Measurements from ENCODE around the gene ZNF80.

The ZNF80 gene

GRCh38 chr3:114221165-114221880 is 16.1 kb downstream of the ZNF80 start:
- no peak overlapping the region for H3K4me3 ChIP-seq (ENCODE audit: low read length)
- DNase-seq (ENCODE audit: low read depth, low spot score): no peak
- H3K27me3 ChIP-seq (ENCODE audit: control insufficient read depth, insufficient read depth, low read length): no peaks in the 10 kb centered on the region; the same call in 1 of the 2 replicates
- H3K4me1 ChIP-seq (ENCODE audit: control insufficient read depth, insufficient read depth, low read length): no peaks in the 10 kb centered on the region
- no peak overlapping the region for H3K27ac ChIP-seq (ENCODE audit: low read length)
- no peaks in the 10 kb centered on the region for H3K36me3 ChIP-seq (ENCODE audit: control insufficient read depth, insufficient read depth, low read length)
- peaks cover 2% of the 10 kb centered on the region; the same call in 1 of the 2 replicates for H3K9me3 ChIP-seq (ENCODE audit: control insufficient read depth, insufficient read depth, low read length)
- WGBS (ENCODE audit: insufficient coverage, insufficient read length): no CpG with 5 or more reads among the region's 9 CpGs

DNA sequence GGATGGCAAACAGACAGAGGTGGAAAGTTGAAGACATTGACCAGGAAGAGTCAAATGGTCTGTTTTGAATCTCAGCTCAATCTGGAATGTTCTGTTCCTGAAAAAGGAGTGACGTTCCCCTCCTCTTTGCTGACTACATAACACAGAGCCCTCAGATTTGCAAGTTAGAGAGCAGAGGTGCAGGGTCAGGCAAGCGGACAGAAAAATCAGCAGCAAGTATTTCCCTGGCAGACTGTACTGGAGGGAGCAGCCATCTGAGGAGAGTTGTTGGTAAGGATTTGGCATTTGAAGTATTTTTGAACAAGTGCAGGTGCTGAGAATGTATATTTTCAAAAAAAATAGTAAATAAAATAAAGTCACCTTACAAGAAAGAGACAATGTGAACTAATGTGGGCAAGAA is 17.6 kb downstream of the ZNF80 start:
- no peak for DNase-seq (ENCODE audit: low read depth, low spot score)
- Histone ChIP-seq H3K27ac (ENCODE audit: low read length) (no peak overlapping the region), H3K36me3 (ENCODE audit: control insufficient read depth, insufficient read depth, low read length) (no peaks in the 10 kb centered on the region), H3K9me3 (ENCODE audit: control insufficient read depth, insufficient read depth, low read length) (no peaks in the 10 kb centered on the region), H3K27me3 (ENCODE audit: control insufficient read depth, insufficient read depth, low read length) (no peaks in the 10 kb centered on the region), H3K4me3 (ENCODE audit: low read length) (no peak overlapping the region), H3K4me1 (ENCODE audit: control insufficient read depth, insufficient read depth, low read length) (peaks cover 2% of the 10 kb centered on the region; the same call in 1 of the 2 replicates)
- WGBS (ENCODE audit: insufficient coverage, insufficient read length): no CpG with 5 or more reads among the region's 2 CpGs

GRCh38 chr3:114218578-114219185 is 18.7 kb downstream of the ZNF80 start:
- WGBS (ENCODE audit: insufficient coverage, insufficient read length): no CpG with 5 or more reads among the region's 12 CpGs
- Histone ChIP-seq H3K4me3 (ENCODE audit: low read length) (no peak overlapping the region), H3K4me1 (ENCODE audit: control insufficient read depth, insufficient read depth, low read length) (peaks cover 3% of the 10 kb centered on the region; the same call in 1 of the 2 replicates)

GRCh38 chr3:114218006-114218405 is 19.4 kb downstream of the ZNF80 start:
- Histone ChIP-seq H3K9me3 (ENCODE audit: control insufficient read depth, insufficient read depth, low read length) (no peaks in the 10 kb centered on the region), H3K27ac (ENCODE audit: low read length) (no peak overlapping the region), H3K27me3 (ENCODE audit: control insufficient read depth, insufficient read depth, low read length) (no peaks in the 10 kb centered on the region), H3K4me3 (ENCODE audit: low read length) (no peak overlapping the region), H3K36me3 (ENCODE audit: control insufficient read depth, insufficient read depth, low read length) (no peaks in the 10 kb centered on the region), H3K4me1 (ENCODE audit: control insufficient read depth, insufficient read depth, low read length) (peaks cover 5% of the 10 kb centered on the region; the same call in 1 of the 2 replicates)
- DNase-seq (ENCODE audit: low read depth, low spot score): no peak
- no CpG with 5 or more reads among the region's 3 CpGs for WGBS (ENCODE audit: insufficient coverage, insufficient read length)

More at GRCh38 chr3:114218578-114219185, 18.7 kb downstream of the ZNF80 start:
- Histone ChIP-seq H3K9me3 (ENCODE audit: control insufficient read depth, insufficient read depth, low read length) (no peaks in the 10 kb centered on the region), H3K36me3 (ENCODE audit: control insufficient read depth, insufficient read depth, low read length) (no peaks in the 10 kb centered on the region), H3K27ac (ENCODE audit: low read length) (no peak overlapping the region), H3K27me3 (ENCODE audit: control insufficient read depth, insufficient read depth, low read length) (no peaks in the 10 kb centered on the region)
- no peak for DNase-seq (ENCODE audit: low read depth, low spot score)

- H3K9me3 ChIP-seq (ENCODE audit: control insufficient read depth, insufficient read depth, low read length): no peaks in the 10 kb centered on the region
- H3K36me3 ChIP-seq (ENCODE audit: control insufficient read depth, insufficient read depth, low read length): no peaks in the 10 kb centered on the region
- H3K27ac ChIP-seq (ENCODE audit: low read length): no peak overlapping the region
- H3K4me1 ChIP-seq (ENCODE audit: control insufficient read depth, insufficient read depth, low read length): peaks cover 5% of the 10 kb centered on the region; the same call in 1 of the 2 replicates
- no peak for DNase-seq (ENCODE audit: low read depth, low spot score)
- no peak overlapping the region for H3K4me3 ChIP-seq (ENCODE audit: low read length)
- H3K27me3 ChIP-seq (ENCODE audit: control insufficient read depth, insufficient read depth, low read length): no peaks in the 10 kb centered on the region
Observed at GRCh38 chr3:114217266-114217665, 20.1 kb downstream of the ZNF80 start.

DNA sequence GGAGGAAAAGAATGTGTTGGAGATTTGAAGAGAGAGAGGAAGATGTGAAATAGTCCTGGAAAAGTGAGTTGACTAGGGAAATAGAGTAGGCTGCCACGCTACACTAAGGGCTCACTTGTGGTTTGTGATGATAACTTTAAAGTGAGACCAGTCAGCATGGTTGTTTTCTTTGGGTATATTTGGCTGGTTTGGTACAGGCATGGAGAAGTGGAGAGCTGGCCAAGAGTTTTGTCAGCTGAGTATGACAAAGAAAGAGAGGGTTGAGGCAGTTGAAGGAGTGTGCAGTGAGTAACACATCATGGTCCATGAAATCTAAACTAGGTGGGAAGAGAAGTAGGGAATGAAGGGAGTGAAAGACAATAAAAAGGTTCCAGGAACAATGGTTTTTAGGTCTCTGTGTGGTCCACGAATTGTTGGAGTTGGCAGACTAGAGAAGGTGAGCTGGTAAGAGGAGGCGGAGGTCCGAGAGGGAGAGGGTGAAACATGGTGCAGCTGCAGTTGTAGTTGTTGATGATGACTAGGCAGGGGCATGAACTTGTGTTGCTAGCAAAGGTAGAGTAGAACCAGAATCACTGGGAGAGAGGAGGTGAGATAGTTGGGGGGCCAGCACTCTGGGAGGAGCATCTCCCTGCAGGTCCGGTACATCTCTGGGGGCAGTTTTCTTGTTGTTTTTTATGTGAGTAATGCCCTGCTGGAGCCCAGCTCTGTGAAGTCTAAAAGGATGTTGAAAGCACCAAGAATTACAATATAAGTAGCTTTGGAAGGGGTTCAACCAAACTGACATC is 21.0 kb downstream of the ZNF80 start:
- Histone ChIP-seq H3K9me3 (ENCODE audit: control insufficient read depth, insufficient read depth, low read length) (no peaks in the 10 kb centered on the region), H3K27me3 (ENCODE audit: control insufficient read depth, insufficient read depth, low read length) (no peaks in the 10 kb centered on the region), H3K27ac (ENCODE audit: low read length) (no peak overlapping the region), H3K36me3 (ENCODE audit: control insufficient read depth, insufficient read depth, low read length) (no peaks in the 10 kb centered on the region), H3K4me1 (ENCODE audit: control insufficient read depth, insufficient read depth, low read length) (peaks cover 5% of the 10 kb centered on the region; the same call in 1 of the 2 replicates), H3K4me3 (ENCODE audit: low read length) (no peak overlapping the region)
- no CpG with 5 or more reads among the region's 5 CpGs for whole genome bisulfite sequencing (ENCODE audit: insufficient coverage, insufficient read length)
- no peak for DNase-seq (ENCODE audit: low read depth, low spot score)

- Histone ChIP-seq H3K27ac (ENCODE audit: low read length) (no peak overlapping the region), H3K9me3 (ENCODE audit: control insufficient read depth, insufficient read depth, low read length) (no peaks in the 10 kb centered on the region), H3K4me3 (ENCODE audit: low read length) (no peak overlapping the region), H3K36me3 (ENCODE audit: control insufficient read depth, insufficient read depth, low read length) (no peaks in the 10 kb centered on the region), H3K27me3 (ENCODE audit: control insufficient read depth, insufficient read depth, low read length) (no peaks in the 10 kb centered on the region), H3K4me1 (ENCODE audit: control insufficient read depth, insufficient read depth, low read length) (peaks cover 5% of the 10 kb centered on the region; the same call in 1 of the 2 replicates)
- WGBS (ENCODE audit: insufficient coverage, insufficient read length): no CpG with 5 or more reads among the region's 6 CpGs
- peak; percentile 41 for DNase-seq (ENCODE audit: low read depth, low spot score)
Observed at GRCh38 chr3:114214542-114215341, 22.6 kb downstream of the ZNF80 start.

GRCh38 chr3:114213627-114214541 is 23.5 kb downstream of the ZNF80 start:
- Histone ChIP-seq H3K4me1 (ENCODE audit: control insufficient read depth, insufficient read depth, low read length) (peaks cover 5% of the 10 kb centered on the region; the same call in 1 of the 2 replicates), H3K9me3 (ENCODE audit: control insufficient read depth, insufficient read depth, low read length) (no peaks in the 10 kb centered on the region), H3K36me3 (ENCODE audit: control insufficient read depth, insufficient read depth, low read length) (no peaks in the 10 kb centered on the region), H3K27me3 (ENCODE audit: control insufficient read depth, insufficient read depth, low read length) (no peaks in the 10 kb centered on the region), H3K27ac (ENCODE audit: low read length) (no peak overlapping the region), H3K4me3 (ENCODE audit: low read length) (no peak overlapping the region)
- DNase-seq (ENCODE audit: low read depth, low spot score): peak; percentile 35
- 100% methylated on average over 2 of the region's 19 CpGs for WGBS (ENCODE audit: insufficient coverage, insufficient read length)

GRCh38 chr3:114213292-114213626 is 24.1 kb downstream of the ZNF80 start:
- DNase-seq (ENCODE audit: low read depth, low spot score): no peak
- Histone ChIP-seq H3K9me3 (ENCODE audit: control insufficient read depth, insufficient read depth, low read length) (no peaks in the 10 kb centered on the region), H3K4me3 (ENCODE audit: low read length) (no peak overlapping the region), H3K36me3 (ENCODE audit: control insufficient read depth, insufficient read depth, low read length) (no peaks in the 10 kb centered on the region), H3K27me3 (ENCODE audit: control insufficient read depth, insufficient read depth, low read length) (no peaks in the 10 kb centered on the region), H3K4me1 (ENCODE audit: control insufficient read depth, insufficient read depth, low read length) (peaks cover 5% of the 10 kb centered on the region; the same call in 1 of the 2 replicates), H3K27ac (ENCODE audit: low read length) (no peak overlapping the region)
- no CpG with 5 or more reads among the region's 4 CpGs for WGBS (ENCODE audit: insufficient coverage, insufficient read length)

Measured in iPS DF 6.9 (cell line).